KMS-11 (cell line): ENCODE measurements around the gene CFAP46.

ENCODE experiments used
- H2AFZ ChIP-seq: fragments of 200-600 bp; sonication (generic); 2 replicates; pipeline ENCODE4 v1.6.1; 2016; ENCODE audit warnings: antibody characterized with exemption, mixed run types, low read depth
- H3K27ac ChIP-seq: fragments of 200-600 bp; sonication (generic); 2 replicates; pipeline ENCODE4 v1.6.1; 2016; ENCODE audit warnings: mild to moderate bottlenecking, mixed run types
- H3K27me3 ChIP-seq: fragments of 200-600 bp; sonication (generic); 2 replicates; pipeline ENCODE4 v1.6.1; 2017; ENCODE audit warnings: mild to moderate bottlenecking, low read depth, mixed run types, moderate library complexity; ENCODE audit not compliant: insufficient read depth
- H3K36me3 ChIP-seq: fragments of 200-600 bp; sonication (generic); 2 replicates; pipeline ENCODE4 v1.6.1; 2017; ENCODE audit warnings: mild to moderate bottlenecking, mixed run types; ENCODE audit not compliant: insufficient read depth
- H3K4me1 ChIP-seq: fragments of 200-600 bp; sonication (generic); 2 replicates; pipeline ENCODE4 v1.6.1; 2016; ENCODE audit warnings: mild to moderate bottlenecking, low read depth, mixed run types; ENCODE audit not compliant: poor library complexity, severe bottlenecking
- H3K4me2 ChIP-seq: fragments of 200-600 bp; sonication (generic); 2 replicates; pipeline ENCODE4 v1.7.0; 2016; ENCODE audit warnings: mild to moderate bottlenecking, mixed run types
- H3K4me3 ChIP-seq: fragments of 200-600 bp; sonication (generic); IDR thresholded peaks from 2 replicates; pipeline ENCODE4 v1.6.1; 2017; ENCODE audit warnings: low read depth, low read length, mixed read lengths; ENCODE audit not compliant: insufficient read depth
- H3K79me2 ChIP-seq: fragments of 200-600 bp; sonication (generic); 2 replicates; pipeline ENCODE4 v1.6.1; 2016; ENCODE audit warnings: low read depth, mixed run types; ENCODE audit not compliant: insufficient read depth
- H3K9ac ChIP-seq: fragments of 200-600 bp; sonication (generic); 2 replicates; pipeline ENCODE4 v1.6.1; 2016; ENCODE audit warnings: mild to moderate bottlenecking, mixed run types
- H4K20me1 ChIP-seq: fragments of 200-600 bp; sonication (generic); 2 replicates; pipeline ENCODE4 v1.6.1; 2016; ENCODE audit warnings: mild to moderate bottlenecking, mixed run types; ENCODE audit not compliant: insufficient read depth
- TF ChIP-seq, protein P1 (sequence below): fragments of 200-600 bp; sonication (generic); conservative IDR thresholded peaks from 2 replicates; pipeline ENCODE4 v1.6.1; 2017; ENCODE audit warnings: low read depth, mild to moderate bottlenecking, antibody characterized with exemption, low read length, moderate library complexity, mixed read lengths

The CFAP46 gene

DNA sequence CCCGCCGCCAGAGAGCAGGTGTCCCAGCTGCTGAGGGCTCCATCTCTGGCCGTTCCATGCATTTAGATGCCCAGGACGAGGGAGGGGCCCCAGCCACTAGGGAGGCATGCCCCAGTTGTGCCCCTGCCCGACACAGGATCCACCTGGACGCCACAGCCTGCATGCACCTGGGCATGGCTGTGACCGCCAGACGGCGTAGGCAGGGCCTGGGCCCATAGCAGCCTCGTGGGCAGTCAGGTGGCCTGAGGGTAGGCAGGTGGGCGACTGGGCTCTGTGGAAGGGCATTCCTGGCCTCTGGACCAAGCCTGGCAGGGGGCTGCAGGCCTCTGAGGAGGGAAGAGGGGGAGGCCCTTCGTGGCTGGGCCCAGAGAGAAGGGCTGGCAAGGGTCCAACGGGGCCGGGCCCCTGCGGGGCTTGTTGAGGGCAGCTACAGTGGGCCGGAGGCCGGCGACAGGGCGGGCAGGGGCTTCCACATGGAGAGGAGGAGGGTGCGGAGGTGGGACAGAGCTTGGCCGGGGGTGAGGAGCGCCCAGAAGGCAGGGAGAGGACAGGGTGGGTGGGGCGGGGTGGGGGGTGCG, 80.4 kb downstream of the CFAP46 start:
- no peak overlapping the region for H3K27ac ChIP-seq
- no peaks in the 10 kb centered on the region for H3K4me1 ChIP-seq
- no peaks in the 10 kb centered on the region for H3K36me3 ChIP-seq
- H3K9ac ChIP-seq: no peak overlapping the region
- peaks cover 32% of the 10 kb centered on the region for H3K27me3 ChIP-seq
- no peaks in the 10 kb centered on the region for H3K79me2 ChIP-seq
- H2AFZ ChIP-seq: no peak overlapping the region
- no peaks in the 10 kb centered on the region for H4K20me1 ChIP-seq
- no peak overlapping the region for H3K4me3 ChIP-seq
- TF ChIP-seq, protein P1, sequence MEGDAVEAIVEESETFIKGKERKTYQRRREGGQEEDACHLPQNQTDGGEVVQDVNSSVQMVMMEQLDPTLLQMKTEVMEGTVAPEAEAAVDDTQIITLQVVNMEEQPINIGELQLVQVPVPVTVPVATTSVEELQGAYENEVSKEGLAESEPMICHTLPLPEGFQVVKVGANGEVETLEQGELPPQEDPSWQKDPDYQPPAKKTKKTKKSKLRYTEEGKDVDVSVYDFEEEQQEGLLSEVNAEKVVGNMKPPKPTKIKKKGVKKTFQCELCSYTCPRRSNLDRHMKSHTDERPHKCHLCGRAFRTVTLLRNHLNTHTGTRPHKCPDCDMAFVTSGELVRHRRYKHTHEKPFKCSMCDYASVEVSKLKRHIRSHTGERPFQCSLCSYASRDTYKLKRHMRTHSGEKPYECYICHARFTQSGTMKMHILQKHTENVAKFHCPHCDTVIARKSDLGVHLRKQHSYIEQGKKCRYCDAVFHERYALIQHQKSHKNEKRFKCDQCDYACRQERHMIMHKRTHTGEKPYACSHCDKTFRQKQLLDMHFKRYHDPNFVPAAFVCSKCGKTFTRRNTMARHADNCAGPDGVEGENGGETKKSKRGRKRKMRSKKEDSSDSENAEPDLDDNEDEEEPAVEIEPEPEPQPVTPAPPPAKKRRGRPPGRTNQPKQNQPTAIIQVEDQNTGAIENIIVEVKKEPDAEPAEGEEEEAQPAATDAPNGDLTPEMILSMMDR: no peak
- H3K4me2 ChIP-seq: no peak overlapping the region

- H3K4me1 ChIP-seq: no peaks in the 10 kb centered on the region
- no peak overlapping the region for H3K9ac ChIP-seq
- peaks cover 31% of the 10 kb centered on the region for H3K27me3 ChIP-seq
These were observed 81.2 kb downstream of the CFAP46 start for GRCh38 chr10:132861116-132861691.

DNA sequence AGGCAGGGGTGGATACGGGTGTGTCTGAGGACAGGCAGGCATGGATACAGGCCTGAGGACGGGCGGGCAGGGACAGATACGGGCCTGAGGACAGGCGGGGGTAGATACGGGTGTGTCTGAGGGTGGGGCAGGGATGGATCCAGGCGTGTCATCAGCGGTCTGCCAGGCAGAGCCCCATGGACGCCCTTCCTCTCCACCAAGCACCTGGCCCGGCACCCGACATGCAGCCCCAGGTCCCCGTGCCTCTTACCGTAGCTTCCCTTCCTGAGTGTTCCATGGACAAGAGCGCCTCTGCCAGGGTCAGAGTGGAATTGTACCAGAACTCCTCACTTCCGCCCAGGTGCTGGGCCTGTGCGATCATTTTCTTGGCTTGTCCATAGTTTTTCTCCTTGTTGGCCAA, 81.8 kb downstream of the CFAP46 start:
- TF ChIP-seq, protein P1: no peak
- no peaks in the 10 kb centered on the region for H3K36me3 ChIP-seq
- no peak overlapping the region for H2AFZ ChIP-seq
- H3K9ac ChIP-seq: no peak overlapping the region
- H3K4me2 ChIP-seq: no peak overlapping the region
- H3K27ac ChIP-seq: no peak overlapping the region
- H3K4me1 ChIP-seq: no peaks in the 10 kb centered on the region
- H4K20me1 ChIP-seq: no peaks in the 10 kb centered on the region
- peaks cover 27% of the 10 kb centered on the region for H3K27me3 ChIP-seq
- no peak overlapping the region for H3K4me3 ChIP-seq
- H3K79me2 ChIP-seq: no peaks in the 10 kb centered on the region

More at GRCh38 chr10:132861116-132861691, 81.2 kb downstream of the CFAP46 start:
- Histone ChIP-seq H4K20me1 (no peaks in the 10 kb centered on the region), H3K4me3 (no peak overlapping the region), H3K79me2 (no peaks in the 10 kb centered on the region), H2AFZ (no peak overlapping the region), H3K27ac (no peak overlapping the region), H3K4me2 (no peak overlapping the region), H3K36me3 (no peaks in the 10 kb centered on the region)
- TF ChIP-seq, protein P1: no peak

GRCh38 chr10:132859084-132859855, 83.1 kb downstream of the CFAP46 start:
- TF ChIP-seq, protein P1: no peak
- no peak overlapping the region for H3K27ac ChIP-seq
- no peak overlapping the region for H3K4me3 ChIP-seq
- no peaks in the 10 kb centered on the region for H4K20me1 ChIP-seq
- peaks cover 37% of the 10 kb centered on the region for H3K27me3 ChIP-seq
- no peak overlapping the region for H3K9ac ChIP-seq
- H3K36me3 ChIP-seq: no peaks in the 10 kb centered on the region
- H3K4me1 ChIP-seq: no peaks in the 10 kb centered on the region
- H3K4me2 ChIP-seq: no peak overlapping the region
- H3K79me2 ChIP-seq: no peaks in the 10 kb centered on the region
- H2AFZ ChIP-seq: no peak overlapping the region
